T-helper 17 cell (primary cell): ENCODE results near the gene PHACTR2. TPM values are rescaled to one million over a fixed set of nuclear protein-coding genes. Genes with fewer than 3 reads are reported as not detected.
"Not testable (repeated sequence)": the region's sequence is repeated elsewhere in the genome, so short reads cannot be mapped to it uniquely, and the experiment has no call there.

ENCODE experiments used
- ATAC-seq: fragments of 150-1000 bp; cut with Tn5 transposase; 2 replicates; pipeline ENCODE4 v1.10.0; 2021; ENCODE audit warnings: mild to moderate bottlenecking, moderate library complexity
- DNase-seq, 3 donors: peaks; one replicate each; pipeline versions ENCODE4 v3.0.0 to v3.0.0-alpha.2; 2020 to 2021
- H3K9me3 ChIP-seq: one replicate; pipeline ENCODE4 v1.7.0; 2013; ENCODE audit warnings: low read length, mild to moderate bottlenecking; ENCODE audit not compliant: control insufficient read depth, poor library complexity, severe bottlenecking
- H3K27ac Mint-ChIP-seq: one replicate; pipeline ENCODE4 v1.8.0; 2022; ENCODE audit warnings: mild to moderate bottlenecking, moderate library complexity, mixed read lengths
- H3K27me3 Mint-ChIP-seq: one replicate; pipeline ENCODE4 v1.8.0; 2022; ENCODE audit warnings: mixed read lengths
- H3K36me3 Mint-ChIP-seq: one replicate; pipeline ENCODE4 v1.8.0; 2022; ENCODE audit warnings: low read depth, mixed read lengths
- H3K4me1 Mint-ChIP-seq: one replicate; pipeline ENCODE4 v1.8.0; 2022; ENCODE audit warnings: mild to moderate bottlenecking, mixed read lengths
- H3K4me3 Mint-ChIP-seq: one replicate; pipeline ENCODE4 v1.8.0; 2022; ENCODE audit warnings: mild to moderate bottlenecking, moderate library complexity, mixed read lengths
- total RNA-seq, 4 donors: library from RNA in 2 of 4; stranded (reverse) in 2 of 4; gene quantifications; one replicate each; pipeline ENCODE4 v1.2.3 and lab custom pipeline; 2022 to 2026

PHACTR2 gene
- total RNA-seq, 2 donors from 2014 or later, result 66.1 to 66.3 TPM

- no peak for DNase-seq
- H3K9me3 ChIP-seq, result no peaks in the 10 kb centered on the region
- Mint-ChIP-seq H3K4me1 (peaks cover 16% of the 10 kb centered on the region), H3K36me3 (peaks cover 11% of the 10 kb centered on the region), H3K27me3 (no peaks in the 10 kb centered on the region), H3K4me3 (no peak overlapping the region), H3K27ac (no peak overlapping the region)
- no peak for ATAC-seq
Observed at GRCh38 chr6:143718472-143718871, 40.7 kb downstream of the PHACTR2 start.

- no peaks in the 10 kb centered on the region for H3K9me3 ChIP-seq
- Mint-ChIP-seq H3K4me3 (no peak overlapping the region), H3K36me3 (peaks cover 18% of the 10 kb centered on the region), H3K27me3 (no peaks in the 10 kb centered on the region), H3K4me1 (peaks cover 13% of the 10 kb centered on the region), H3K27ac (no peak overlapping the region)
- DNase-seq, result no peak
- no peak for ATAC-seq
Observed at GRCh38 chr6:143721642-143722041, 43.9 kb downstream of the PHACTR2 start.

GRCh38 chr6:143724876-143725275, 47.1 kb downstream of the PHACTR2 start:
- Mint-ChIP-seq H3K27ac (no peak overlapping the region), H3K4me3 (no peak overlapping the region), H3K4me1 (peaks cover 10% of the 10 kb centered on the region), H3K36me3 (peaks cover 17% of the 10 kb centered on the region), H3K27me3 (no peaks in the 10 kb centered on the region)
- no peaks in the 10 kb centered on the region for H3K9me3 ChIP-seq
- DNase-seq (no peak), ATAC-seq (no peak)

GRCh38 chr6:143726015-143726647, 48.4 kb downstream of the PHACTR2 start:
- no peak overlapping the region for H3K4me3 Mint-ChIP-seq
- H3K4me1 Mint-ChIP-seq, result peaks cover 10% of the 10 kb centered on the region
- ATAC-seq (no peak), DNase-seq (no peak)
- H3K27ac Mint-ChIP-seq, result no peak overlapping the region
- H3K36me3 Mint-ChIP-seq, result peaks cover 15% of the 10 kb centered on the region
- no peaks in the 10 kb centered on the region for H3K9me3 ChIP-seq
- H3K27me3 Mint-ChIP-seq, result no peaks in the 10 kb centered on the region

GRCh38 chr6:143727035-143727434, 49.3 kb downstream of the PHACTR2 start:
- Mint-ChIP-seq H3K4me1 (peaks cover 12% of the 10 kb centered on the region), H3K4me3 (no peak overlapping the region), H3K27ac (no peak overlapping the region), H3K27me3 (no peaks in the 10 kb centered on the region), H3K36me3 (peaks cover 11% of the 10 kb centered on the region)
- DNase-seq (no peak), ATAC-seq (no peak)
- no peaks in the 10 kb centered on the region for H3K9me3 ChIP-seq

GRCh38 chr6:143731789-143732188, 54.0 kb downstream of the PHACTR2 start:
- H3K9me3 ChIP-seq, result no peaks in the 10 kb centered on the region
- Mint-ChIP-seq H3K27me3 (no peaks in the 10 kb centered on the region), H3K4me3 (no peak overlapping the region), H3K4me1 (peaks cover 25% of the 10 kb centered on the region), H3K27ac (peak overlapping the region; percentile 46), H3K36me3 (no peaks in the 10 kb centered on the region)
- no peak for DNase-seq
- no peak for ATAC-seq

GRCh38 chr6:143732536-143732935, 54.8 kb downstream of the PHACTR2 start:
- no peaks in the 10 kb centered on the region for H3K9me3 ChIP-seq
- H3K27ac Mint-ChIP-seq, result peak overlapping the region; percentile 46
- peaks cover 25% of the 10 kb centered on the region for H3K4me1 Mint-ChIP-seq
- DNase-seq, result no peak
- H3K27me3 Mint-ChIP-seq, result no peaks in the 10 kb centered on the region
- no peak overlapping the region for H3K4me3 Mint-ChIP-seq
- H3K36me3 Mint-ChIP-seq, result no peaks in the 10 kb centered on the region
- no peak for ATAC-seq

GRCh38 chr6:143733510-143733909, 55.7 kb downstream of the PHACTR2 start:
- Mint-ChIP-seq H3K27me3 (no peaks in the 10 kb centered on the region), H3K4me3 (no peak overlapping the region), H3K36me3 (no peaks in the 10 kb centered on the region), H3K27ac (no peak overlapping the region), H3K4me1 (peaks cover 28% of the 10 kb centered on the region)
- no peak for ATAC-seq
- no peak for DNase-seq
- no peaks in the 10 kb centered on the region for H3K9me3 ChIP-seq

- DNase-seq, result no peak
- no peak overlapping the region for H3K4me3 Mint-ChIP-seq
- H3K27ac Mint-ChIP-seq, result no peak overlapping the region
- H3K27me3 Mint-ChIP-seq, result no peaks in the 10 kb centered on the region
- H3K36me3 Mint-ChIP-seq, result no peaks in the 10 kb centered on the region
- no peaks in the 10 kb centered on the region for H3K9me3 ChIP-seq
- peaks cover 31% of the 10 kb centered on the region for H3K4me1 Mint-ChIP-seq
- no peak for ATAC-seq
Observed at GRCh38 chr6:143734641-143735063, 56.9 kb downstream of the PHACTR2 start.

GRCh38 chr6:143738072-143738690, 60.4 kb downstream of the PHACTR2 start:
- not testable (repeated sequence) for ATAC-seq, H3K36me3 Mint-ChIP-seq, H3K27ac Mint-ChIP-seq, DNase-seq, H3K27me3 Mint-ChIP-seq, H3K9me3 ChIP-seq
- Mint-ChIP-seq H3K4me1 (peaks cover 24% of the 10 kb centered on the region), H3K4me3 (peak overlapping the region; percentile 19)

- no peaks in the 10 kb centered on the region for H3K9me3 ChIP-seq
- ATAC-seq, result no peak
- Mint-ChIP-seq H3K36me3 (peaks cover 2% of the 10 kb centered on the region), H3K27ac (peak overlapping the region; percentile 62), H3K4me3 (no peak overlapping the region), H3K4me1 (peaks cover 24% of the 10 kb centered on the region), H3K27me3 (no peaks in the 10 kb centered on the region)
- DNase-seq, result no peak
Observed at GRCh38 chr6:143739341-143739851, 61.6 kb downstream of the PHACTR2 start.

GRCh38 chr6:143740213-143740612, 62.4 kb downstream of the PHACTR2 start:
- Mint-ChIP-seq H3K27ac (no peak overlapping the region), H3K36me3 (peaks cover 2% of the 10 kb centered on the region), H3K27me3 (no peaks in the 10 kb centered on the region), H3K4me1 (peaks cover 23% of the 10 kb centered on the region), H3K4me3 (no peak overlapping the region)
- no peaks in the 10 kb centered on the region for H3K9me3 ChIP-seq
- no peak for ATAC-seq
- no peak for DNase-seq

- Mint-ChIP-seq H3K4me3 (no peak overlapping the region), H3K27me3 (no peaks in the 10 kb centered on the region), H3K4me1 (peaks cover 25% of the 10 kb centered on the region), H3K27ac (no peak overlapping the region), H3K36me3 (peaks cover 2% of the 10 kb centered on the region)
- no peaks in the 10 kb centered on the region for H3K9me3 ChIP-seq
- ATAC-seq (no peak), DNase-seq (no peak)
Observed at GRCh38 chr6:143741480-143741879, 63.7 kb downstream of the PHACTR2 start.
